Activated CD8-positive, alpha-beta memory T cell treated with anti-CD3 and anti-CD28 coated beads, Interleukin-2, amount 50 U/mL, for 4 hours (primary cell): ENCODE results near the gene DPH1.
"Not testable (repeated sequence)": the region's sequence is repeated elsewhere in the genome, so short reads cannot be mapped to it uniquely, and the experiment has no call there.

ENCODE experiments used
- DNase-seq: peaks from one replicate; pipeline ENCODE4 v3.0.0-alpha.2; 2020

The DPH1 gene

DNA sequence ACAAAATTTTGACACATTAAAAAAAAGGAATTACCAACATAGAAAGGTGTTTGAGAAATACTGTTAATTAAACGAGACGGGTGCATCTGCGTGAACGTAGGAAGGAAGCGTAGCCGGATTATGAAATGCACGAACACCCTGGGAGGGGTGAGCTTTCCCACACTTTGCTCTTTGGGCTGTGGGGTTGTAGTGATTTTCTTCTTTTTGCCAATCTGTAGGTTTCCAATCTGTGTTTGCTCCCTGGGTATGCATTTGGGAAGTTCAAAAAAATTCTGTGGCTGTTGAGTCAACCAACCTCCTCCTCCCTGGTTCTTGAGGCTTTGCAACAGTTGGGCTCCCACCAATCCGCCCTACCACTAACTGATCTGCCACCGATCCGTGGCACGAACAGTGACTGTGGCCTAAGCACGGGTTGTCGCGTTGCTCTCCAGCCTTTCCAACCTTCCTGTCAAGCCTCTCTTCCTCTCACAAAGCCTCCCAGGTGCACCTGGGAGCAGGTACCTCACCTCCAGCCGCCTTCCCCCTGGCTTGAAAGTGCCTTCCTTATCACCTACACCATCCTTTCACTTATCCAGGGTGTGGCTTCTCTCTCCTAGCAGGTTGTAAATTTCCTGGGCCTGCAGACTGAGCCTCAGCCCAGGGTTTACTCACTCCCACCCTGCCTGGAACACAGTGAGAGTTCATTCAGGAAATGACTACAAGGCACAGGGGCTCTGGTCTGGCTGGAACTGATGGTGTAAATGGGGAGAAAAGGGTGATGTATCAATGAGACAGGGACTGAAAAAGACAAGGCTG is 21.4 kb upstream of the DPH1 start:
- no peak for DNase-seq

DNA sequence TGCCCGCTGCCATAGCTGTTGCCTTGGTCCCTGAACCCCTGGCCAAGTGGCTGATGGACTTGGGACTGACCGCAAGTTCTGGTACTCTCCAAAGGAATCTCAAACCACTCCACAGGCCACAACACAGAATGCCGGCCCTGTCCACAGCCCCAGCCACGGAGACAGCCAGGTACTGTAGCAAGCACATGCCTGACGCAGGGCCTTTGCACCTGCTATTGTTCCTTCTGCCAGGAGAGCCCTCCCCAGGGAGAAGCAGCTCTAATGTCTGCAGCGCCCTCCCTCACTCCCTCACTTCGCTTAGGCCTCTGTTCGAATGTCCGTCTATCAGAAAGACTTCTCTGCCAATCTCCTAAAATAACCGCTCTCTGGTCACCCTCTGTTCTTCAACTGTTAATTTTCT is 20.2 kb upstream of the DPH1 start:
- no peak for DNase-seq

DNA sequence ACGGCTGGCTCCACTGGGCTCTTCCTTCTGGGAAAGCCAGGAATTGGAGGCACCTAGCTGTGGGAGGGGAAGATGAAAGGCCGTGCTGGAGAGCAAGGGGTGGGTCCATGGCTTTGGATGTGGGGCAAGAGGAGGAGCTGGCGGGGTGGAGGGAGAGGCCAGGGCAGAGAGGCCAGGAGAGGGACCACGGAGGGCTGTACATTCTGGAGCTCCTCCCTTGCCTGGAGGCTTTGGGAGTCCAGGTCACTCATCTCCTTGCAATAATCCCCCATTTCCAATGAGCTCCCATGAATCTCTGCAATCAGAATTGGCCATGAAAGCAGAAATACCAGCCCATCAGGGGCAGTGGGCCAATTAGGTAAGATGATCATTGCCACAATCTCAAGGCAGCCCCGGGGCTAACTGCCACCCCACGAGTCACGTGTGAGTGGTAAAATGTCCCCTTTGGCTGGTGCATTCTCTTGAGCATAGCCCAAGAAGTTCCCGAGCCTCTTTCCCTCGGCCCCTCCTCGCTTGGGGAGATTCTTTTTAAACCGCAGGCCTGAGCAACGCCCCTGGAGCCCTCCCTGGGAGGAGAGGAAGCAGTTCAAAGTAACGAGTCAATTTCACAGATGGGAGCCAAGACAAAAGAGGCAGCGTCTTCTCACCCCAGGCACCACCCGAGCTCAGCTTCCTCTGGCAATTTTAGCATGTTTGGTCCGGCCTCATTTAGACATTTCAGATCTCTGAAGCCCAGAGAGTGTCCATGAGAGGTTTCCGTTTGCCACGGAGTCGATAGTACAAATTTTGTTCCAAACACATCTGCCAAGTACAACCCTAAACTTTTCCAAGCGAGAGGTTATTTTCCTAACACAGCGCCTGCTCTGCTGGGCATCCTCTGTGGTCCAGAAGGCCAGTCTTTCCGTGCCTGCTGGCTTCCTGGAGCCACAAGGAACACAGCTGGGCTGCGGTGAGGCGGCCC is 18.3 kb upstream of the DPH1 start:
- no peak for DNase-seq

DNA sequence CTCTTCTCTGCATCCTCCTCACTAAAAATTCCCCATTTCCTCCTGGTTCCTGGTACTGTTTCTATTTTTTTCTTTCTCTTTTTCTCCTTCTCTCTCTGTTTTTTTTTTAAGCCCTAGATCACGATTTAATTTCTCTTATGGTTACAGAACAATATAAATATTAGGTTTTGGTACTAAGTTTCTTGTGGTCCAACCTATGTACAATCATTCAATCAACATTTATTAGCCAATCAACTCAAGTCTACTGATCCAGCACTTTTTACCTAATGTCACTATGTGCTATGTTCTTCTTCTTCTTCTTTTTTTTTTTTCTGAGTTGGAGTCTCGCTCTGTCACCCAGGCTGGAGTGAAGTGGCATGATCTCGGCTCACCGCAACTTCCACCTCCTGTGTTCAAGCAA is 17.5 kb upstream of the DPH1 start:
- no peak for DNase-seq

DNA sequence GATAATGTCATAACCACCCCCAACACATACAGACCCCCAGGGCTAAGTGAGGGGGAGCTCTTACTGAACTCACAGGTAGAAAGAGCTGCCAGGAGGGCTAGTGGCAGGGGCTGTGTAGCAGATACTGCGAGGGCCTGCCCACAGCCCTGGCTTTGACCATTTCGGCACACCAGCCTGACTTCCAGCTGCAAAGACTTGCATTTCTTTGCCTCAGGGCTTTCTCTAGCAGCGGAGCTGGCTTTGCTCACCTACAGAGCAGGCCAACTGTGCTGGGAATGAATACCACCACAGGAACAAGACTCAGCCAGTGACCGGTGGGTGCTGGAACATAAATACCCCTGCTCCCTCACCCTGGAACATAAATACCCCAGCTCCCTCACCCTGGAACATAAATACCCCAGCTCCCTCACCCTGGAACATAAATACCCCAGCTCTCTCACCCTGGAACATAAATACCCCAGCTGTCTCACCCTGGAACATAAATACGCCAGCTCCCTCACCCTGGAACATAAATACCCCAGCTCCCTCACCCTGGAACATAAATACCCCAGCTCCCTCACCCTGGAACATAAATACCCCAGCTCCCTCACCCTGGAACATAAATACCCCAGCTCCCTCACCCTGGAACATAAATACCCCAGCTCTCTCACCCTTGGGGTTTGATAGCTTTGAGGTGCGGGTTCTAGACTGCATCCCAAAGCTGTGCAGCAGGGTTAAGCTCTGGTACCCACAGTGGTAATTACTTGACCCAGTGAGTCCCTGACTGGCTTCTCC is 16.5 kb upstream of the DPH1 start:
- not testable (repeated sequence) for DNase-seq

DNA sequence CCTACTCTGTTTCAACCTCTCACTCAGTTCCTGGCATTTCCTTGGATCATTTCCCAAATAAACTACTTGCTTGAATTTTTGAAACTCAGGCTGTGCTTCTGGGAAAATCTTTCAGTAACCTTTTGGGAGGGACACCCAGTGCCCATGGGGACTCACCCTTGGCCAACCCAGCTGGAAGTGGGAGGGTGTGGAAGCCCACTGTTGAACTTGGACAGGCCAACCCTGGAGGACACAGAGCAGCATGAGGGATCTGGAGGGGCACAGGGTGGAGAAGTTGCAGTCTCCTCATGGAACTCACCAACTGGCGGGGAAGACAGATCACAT is 16.0 kb upstream of the DPH1 start:
- DNase-seq, result no peak

DNA sequence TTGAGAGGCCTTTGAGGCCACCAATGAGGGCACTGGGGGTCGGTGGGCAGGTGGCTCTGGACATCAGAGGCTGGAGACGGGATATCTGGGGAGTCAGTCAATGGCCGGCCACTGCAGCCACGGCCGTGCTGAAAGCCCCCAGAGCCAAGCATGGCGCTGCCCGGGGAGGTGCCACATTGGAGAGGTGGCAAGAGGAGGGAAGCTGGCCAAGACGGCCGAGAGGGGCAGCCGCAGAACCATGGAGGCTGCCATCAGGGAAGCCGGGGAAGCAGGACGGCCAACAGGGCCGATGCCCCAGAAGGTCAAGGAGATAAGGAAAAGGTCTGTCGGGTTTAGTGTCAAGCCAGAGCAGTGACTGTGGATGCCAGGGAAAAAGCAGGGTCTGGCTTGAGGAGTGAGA is 14.6 kb upstream of the DPH1 start:
- DNase-seq, result no peak

DNA sequence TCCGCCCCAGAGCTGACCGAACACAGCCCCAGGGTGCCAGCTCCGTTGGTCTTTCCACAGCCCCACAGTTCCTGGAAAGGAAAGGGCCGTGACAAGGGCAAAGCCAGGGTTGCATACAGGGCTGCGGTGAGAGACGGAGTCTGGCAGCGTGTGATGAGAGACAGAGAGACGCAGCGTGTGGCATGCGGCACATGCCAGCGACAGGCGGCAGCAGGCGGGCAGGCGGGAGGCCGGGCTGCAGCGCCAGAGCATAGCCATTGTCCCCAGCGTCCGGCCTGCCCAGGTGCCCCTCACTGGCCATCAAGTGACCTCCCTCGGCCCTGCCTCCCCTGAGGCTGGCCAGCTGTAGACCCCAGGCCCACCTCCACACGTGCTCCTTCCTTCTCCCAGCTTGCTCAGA is 13.5 kb upstream of the DPH1 start:
- DNase-seq, result no peak

DNA sequence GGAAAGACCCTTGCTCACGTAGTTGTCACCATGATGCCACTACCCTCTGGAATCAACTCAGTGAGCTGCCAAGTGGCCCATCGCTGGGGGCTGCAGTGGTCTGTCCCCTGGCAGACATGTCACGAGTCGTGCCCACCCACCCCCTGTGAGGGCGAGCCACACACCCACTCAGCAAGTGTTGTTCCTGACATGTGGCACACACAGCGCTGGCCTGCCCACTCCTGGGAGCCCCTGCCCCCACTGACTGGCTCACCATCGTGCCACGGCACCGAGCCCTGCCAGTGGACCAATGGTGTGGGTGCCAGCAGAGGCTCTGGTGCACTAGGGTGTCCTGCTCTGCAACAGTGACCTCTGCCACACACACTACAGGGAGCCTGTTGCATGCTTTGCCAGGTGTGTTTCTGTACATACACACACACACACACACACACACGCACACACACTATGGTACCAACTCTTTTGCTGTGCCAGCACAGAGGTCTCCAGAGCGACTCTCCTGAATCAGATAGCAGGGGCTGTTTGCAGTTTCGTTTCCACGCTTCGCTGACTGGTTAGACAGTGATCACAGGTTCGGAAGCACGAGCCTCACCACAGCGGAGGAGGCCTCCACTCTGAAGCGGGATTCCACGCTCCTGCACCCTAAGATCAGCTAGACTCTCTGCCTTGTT is 12.5 kb upstream of the DPH1 start:
- no peak for DNase-seq

DNA sequence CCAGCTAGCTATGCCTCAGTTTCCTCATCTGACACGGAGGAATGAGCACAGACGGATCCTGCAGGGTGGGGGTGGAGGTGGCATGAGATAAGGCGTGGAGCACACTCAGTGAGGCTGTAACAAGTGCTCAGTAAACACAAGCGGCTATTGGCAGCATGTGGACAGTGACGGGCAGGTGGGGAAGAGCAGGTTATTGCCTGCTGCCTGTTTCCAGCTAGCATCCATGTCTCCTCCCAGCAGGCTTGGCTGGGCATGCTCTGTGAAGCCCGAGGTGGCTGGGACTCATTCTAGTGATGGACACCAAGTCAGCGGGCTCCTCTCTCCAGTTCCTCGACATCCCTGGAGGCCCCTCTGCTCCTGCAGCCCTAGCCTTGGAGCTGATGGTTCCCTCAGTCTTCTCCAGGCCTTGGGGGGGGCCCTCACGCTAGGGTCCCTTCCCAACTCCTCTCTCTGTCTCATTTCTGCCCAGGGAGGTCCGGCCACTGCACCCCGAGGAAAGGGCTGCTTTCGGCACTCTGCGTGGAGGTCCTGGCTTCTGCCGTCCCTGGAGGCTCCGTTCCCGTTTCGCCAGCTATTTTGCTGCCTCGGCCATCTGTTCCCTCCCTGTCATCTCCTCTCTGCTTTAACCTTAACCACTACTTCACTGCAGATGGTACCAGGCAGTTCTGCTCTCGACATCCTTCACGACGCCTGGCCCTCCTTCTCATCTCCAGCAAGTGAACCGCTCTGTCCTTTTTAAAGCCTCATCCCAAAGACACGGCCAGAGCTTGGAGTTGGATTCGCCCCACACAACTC is 11.0 kb upstream of the DPH1 start:
- no peak for DNase-seq

DNA sequence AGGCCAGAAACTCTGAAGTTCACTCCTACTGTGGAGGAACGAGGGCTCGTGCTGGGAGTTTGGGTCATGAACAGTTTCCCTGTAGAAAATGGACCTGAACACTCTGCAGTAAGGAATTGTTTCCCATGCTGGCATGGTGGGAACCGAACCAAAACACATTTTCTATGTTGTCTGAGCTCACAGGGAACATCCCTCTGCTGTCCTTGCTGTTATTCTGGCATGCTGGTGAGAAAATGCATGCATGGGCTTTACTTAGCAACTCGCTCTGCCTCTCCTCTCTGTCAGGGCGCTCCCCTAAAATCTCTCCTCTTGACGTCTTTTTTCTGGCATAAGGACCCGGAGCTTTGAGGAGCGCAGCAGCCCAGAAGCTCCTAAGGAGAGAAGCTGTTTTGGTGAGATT is 10.2 kb upstream of the DPH1 start:
- no peak for DNase-seq

DNA sequence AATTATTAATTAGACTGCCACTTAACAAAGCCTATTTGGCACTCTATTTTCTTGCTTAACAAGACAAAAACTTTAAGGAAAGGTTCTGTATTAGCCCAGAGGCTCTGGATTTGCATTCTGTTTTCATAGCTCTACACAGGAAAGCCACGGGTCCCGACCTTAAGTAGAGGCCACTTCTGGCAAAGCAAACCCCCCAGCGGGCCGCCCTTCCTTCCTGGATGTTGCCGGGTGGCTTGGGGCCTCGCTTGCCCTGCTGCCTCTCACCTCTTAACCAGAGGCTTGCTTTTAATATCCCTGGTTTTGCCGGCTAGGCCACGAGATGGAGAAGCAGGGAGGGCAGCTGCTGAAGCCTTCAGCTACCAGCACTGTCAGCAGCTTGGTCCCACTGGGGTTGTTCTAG is 9.2 kb upstream of the DPH1 start:
- no peak for DNase-seq

DNA sequence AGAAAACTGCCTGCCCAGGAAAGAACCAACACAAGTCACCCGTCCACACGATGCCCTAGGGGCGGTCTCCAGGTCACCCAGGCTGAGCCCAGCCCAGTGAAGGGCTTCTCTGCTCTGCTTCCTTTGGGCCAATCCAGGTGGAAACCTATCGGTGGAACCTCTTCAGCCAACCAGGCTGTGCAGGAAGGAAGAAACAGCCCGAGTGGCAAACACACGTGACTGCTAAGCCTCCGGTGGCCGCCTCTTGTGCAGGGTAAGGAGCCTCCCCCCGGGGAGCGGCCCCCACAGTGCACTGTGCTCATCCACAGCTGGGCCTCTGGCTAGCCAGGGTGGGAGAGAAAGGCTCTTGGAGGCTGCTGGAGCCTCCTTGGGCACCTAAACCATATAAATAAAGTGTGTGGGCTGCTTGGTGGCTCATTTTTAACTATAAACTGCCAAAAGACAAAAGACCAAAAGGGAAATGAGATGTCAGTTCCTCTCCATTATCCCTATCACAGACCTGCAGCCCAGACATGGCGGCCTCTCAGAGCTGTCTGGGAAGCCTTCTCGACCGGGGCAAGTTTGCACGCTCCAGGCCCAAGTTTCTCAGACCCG is 7.2 kb upstream of the DPH1 start:
- no peak for DNase-seq

DNA sequence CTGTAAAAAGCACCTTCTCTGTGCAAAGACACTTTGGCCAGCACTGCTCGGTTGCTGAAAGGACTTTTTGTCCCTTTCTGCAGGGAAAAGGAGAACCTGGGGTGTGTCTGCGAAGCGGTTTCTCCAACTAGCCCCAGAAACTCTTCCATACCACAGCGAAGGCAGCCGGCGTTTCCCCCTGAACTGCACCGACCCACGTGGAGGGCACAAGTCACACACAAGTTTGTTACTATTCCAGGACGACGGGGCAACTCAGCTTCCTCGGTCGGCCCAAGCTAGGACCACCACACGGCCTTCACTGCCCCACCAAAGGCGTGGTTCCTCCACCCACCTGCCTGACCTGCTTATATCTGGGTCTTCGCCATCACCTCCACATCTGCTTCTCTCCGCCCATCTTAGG is 6.7 kb upstream of the DPH1 start:
- no peak for DNase-seq

DNA sequence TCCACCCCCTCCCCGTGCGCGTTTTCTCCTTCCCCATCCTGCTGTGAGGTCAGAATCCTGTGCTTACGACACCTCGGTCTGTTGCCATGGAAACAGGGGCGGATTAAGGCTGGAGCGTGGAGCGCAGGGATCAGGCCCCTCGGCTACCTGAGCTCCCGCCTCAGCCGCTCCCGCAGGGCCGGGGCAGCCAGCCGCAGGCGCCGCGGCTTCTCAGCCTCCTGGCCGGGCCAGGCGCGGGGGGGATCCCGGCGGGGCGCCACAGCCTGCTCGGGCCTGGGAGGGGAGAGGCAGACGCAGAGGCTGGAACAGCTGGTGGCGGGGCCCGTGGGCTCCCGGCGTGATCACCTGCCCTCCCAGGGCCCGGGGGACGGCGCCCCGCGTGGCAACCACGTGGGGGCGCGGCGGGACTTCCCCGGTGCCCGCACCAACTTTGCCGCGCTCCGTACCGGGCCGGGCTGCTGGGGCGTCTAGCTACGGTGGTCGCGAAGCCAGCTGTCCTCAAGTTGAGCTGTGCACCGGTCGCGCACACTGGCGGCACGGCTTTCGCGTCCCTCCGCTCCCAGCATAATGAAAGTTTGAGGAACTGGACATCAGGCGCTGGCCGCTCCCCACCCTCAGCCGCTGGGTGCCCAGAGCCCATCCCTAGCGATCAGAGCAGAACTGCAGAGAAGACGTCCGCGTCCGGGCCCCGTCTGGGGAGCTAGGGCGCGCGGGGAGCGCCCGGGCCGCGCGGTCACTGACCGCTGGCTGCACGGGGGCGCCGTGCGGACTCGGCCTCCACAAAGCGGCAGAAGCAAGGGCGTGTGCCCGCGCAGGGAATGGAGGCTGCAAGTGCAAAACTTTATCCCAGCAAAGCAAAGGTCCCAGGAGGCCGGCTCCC is 6.0 kb upstream of the DPH1 start:
- peak; percentile 48 for DNase-seq

DNA sequence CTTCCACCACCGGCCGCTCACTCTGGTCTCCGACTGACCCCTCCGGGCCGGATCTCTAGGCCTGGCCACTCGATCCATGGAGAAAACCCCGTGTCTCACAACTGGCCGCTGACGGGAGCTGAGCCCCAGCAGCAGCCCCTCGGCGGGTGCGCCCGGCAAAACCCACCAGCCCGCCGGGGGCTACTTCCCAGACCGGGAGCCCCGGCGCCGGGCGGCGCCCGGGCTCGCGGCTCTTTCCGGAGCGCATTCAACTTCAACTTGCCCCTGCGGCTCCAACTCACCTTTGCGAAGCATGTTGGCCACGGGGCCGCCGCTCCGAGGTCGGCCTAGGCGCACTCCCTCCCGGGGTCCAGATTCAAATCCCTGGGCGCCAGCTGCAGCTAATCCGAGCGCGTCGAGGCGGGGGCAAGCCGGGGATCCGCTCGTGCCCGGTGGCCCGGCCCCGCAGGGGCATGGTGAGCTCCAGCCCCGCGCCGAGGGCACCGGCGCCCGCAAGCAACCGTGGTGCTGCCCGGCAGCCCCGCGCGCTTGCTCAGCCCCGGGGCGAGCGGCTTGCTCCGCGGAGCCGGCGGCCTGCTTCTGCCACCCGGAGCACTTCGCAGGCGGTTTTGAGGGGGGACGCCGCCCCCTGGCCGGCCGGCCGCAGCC is 5.3 kb upstream of the DPH1 start:
- no peak for DNase-seq

DNA sequence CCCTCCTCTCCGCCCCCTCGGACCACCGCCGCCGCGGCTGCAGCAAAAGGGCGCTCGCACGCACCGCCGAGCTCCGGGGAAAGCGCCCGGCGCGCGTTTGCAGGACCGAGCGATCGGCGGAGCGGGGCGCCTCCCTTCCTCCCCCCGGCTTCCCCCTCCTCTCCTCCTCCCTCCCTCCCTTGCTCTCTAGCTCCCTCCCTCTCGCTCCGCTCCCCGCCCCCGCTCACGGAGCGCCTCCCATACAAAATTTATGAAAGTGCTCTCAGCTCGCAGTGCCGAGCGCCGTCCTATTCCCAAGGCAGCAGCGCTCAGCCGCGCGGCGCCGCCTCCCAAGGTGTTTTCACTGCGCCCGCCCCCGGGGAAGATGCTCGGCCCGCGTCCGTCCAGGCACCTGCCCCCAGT is 4.7 kb upstream of the DPH1 start, which contains the start of gene RTN4RL1:
Gene RTN4RL1 (minus strand): TSS at position 115 of the 402 bp plus-strand sequence. CDS start 469 bp downstream, outside the sequence.
- DNase-seq, result peak; percentile 76

DNA sequence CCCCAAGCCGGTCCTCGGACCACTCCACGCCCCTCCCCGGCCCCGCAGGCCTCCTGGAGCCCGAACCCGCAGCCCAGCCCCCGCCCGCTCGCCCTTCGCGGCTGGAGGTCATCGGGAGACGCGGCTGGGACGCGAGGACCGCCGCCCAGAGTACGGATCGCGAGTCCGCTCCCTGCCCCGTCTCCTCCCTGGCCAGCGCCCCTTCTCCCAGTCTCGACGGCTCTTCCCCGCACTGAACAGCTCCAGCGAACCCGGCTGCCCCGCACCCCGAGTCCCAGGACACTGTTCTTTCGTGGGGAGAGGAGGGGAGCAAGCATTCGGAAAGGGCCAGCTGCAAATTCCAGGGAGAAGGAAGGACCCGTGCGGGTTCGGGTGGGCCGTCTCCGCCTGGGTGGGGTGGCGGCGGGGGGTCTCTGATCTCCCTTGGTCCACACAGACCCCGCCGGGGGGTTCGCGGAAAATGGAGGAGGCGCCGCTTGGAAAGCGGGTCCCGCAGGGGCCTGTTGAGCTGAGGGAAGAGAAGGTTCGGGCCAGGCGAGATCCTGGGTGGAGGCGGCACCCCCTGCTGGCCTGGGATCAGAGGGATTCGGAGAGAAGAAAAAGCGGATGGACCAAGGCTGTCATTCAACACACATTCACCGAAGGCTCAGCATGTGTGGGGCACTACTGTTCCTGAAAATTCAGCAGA is 4.2 kb upstream of the DPH1 start:
- no peak for DNase-seq

DNA sequence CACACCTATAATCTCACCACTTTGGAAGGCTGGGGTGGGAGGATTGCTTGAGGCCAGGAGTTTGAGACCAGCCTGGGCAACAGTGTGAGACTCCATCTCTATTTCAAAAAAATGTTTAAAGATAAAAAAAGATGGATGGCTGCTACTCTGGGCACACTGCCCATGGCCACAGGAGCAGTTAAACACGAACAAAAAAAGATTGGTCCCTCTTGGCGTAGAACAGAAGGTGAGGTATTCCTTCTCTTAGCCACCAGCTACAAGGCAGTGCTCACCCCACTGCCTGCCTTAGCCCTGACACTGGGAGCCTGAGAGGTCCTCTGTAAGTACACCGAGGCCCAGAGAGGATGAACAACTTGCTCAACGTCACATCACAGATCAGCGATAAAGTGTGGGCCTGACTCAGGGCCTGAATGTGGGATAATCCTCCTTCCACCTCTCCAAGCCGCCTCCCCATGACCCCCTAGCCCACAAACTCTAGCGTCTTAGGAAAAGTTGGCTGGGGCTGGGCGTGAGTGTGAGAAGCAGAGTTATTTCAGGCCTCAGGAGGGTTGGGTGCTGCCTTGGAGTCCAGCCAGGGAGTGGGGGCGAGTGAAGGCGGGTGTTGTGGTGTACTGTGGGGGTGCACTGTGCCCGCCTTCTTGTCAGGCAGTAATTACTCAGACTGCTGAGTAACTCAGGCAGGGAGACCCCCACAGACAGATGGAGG is 2.3 kb upstream of the DPH1 start:
- no peak for DNase-seq
